Measurements from ENCODE around the gene CHD8. TPM values are rescaled to one million over a fixed set of nuclear protein-coding genes. Genes with fewer than 3 reads are reported as not detected.

The CHD8 gene
- total and polyA plus RNA-seq, 9 donors, result 36.4 to 50.8 (median 43.0) TPM

DNA sequence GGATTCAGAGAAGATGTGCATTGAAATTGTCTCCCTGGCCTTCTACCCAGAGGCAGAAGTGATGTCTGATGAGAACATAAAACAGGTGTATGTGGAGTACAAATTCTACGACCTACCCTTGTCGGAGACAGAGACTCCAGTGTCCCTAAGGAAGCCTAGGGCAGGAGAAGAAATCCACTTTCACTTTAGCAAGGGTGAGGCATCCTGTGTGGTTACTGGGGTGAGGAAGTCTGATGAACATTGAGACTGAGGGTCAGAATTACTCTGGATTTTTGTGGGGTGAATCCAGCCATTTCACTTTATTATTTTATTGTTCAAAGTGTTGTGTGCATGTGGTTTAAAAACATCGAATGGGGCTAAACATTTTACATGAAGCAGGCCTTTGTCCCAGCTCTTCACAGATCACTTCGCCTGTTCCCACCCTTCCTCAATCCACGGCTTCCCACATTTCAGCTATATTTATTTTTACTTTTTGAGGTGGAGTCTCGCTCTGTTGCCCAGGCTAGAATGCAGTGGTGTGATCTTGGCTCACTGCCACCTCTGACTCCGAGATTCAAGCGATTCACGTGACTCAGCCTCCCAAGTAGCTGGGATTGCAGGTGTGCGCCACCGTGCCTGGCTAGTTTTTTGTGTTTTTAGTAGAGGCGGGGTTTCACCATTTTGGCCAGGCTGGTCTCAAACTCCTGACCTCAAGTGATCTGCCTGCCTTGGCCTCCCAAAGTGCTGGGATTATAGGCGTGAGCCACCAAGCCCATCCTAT, 112.7 kb downstream of the CHD8 start:
- no peak overlapping the region for H3K27ac ChIP-seq (ENCODE audit: low read length)
- 78% methylated on average over 3 of the region's 13 CpGs for WGBS (ENCODE audit: insufficient coverage)
- no peaks in the 10 kb centered on the region for H3K9me3 ChIP-seq (replicated peaks; ENCODE audit: control insufficient read depth, low read depth, low read length)
- H3K36me3 ChIP-seq (ENCODE audit: control insufficient read depth, insufficient read depth, low read length), result no peaks in the 10 kb centered on the region
- DNase-seq, result no peak
- no peaks in the 10 kb centered on the region for H3K4me1 ChIP-seq (ENCODE audit: control insufficient read depth, insufficient read depth, low read length)
- H3K27me3 ChIP-seq (ENCODE audit: control insufficient read depth, insufficient read depth, low read length), result no peaks in the 10 kb centered on the region
- no peak overlapping the region for H3K4me3 ChIP-seq (ENCODE audit: low read length)

Other genes starting within 250 kb of the CHD8 start
- 425 TPM for gene HNRNPC, start 186.7 kb downstream of the CHD8 start, total RNA-seq
- 100 to 1,000 TPM; 429 to 593 (median 452) TPM for gene HNRNPC, start 186.7 kb downstream of the CHD8 start, polyA plus RNA-seq (ENCODE audit: insufficient read depth in 1 of 8, insufficient read length in 8 of 8, low replicate concordance in 1 of 8)
- 0.18 TPM for gene RPGRIP1, start 176.0 kb downstream of the CHD8 start, total RNA-seq
- gene RPGRIP1, start 176.0 kb downstream of the CHD8 start, polyA plus RNA-seq (ENCODE audit: insufficient read depth in 1 of 8, insufficient read length in 8 of 8, low replicate concordance in 1 of 8), result 1 to 10 TPM in 2 of 8 donors, under 1 TPM in 6; 0.34 to 1.9 (median 0.53) TPM
- 61.2 TPM for gene SUPT16H, start 72.1 kb downstream of the CHD8 start, total RNA-seq
- gene SUPT16H, start 72.1 kb downstream of the CHD8 start, polyA plus RNA-seq (ENCODE audit: insufficient read depth in 1 of 8, insufficient read length in 8 of 8, low replicate concordance in 1 of 8), result 10 to 100 TPM; 68.0 to 93.1 (median 78.9) TPM
- gene RAB2B, start 20.8 kb upstream of the CHD8 start, total RNA-seq, result 20.0 TPM
- gene RAB2B, start 20.8 kb upstream of the CHD8 start, polyA plus RNA-seq (ENCODE audit: insufficient read depth in 1 of 8, insufficient read length in 8 of 8, low replicate concordance in 1 of 8), result 10 to 100 TPM; 17.3 to 25.2 (median 21.6) TPM
- 24.7 TPM for gene TOX4, start 21.1 kb upstream of the CHD8 start, total RNA-seq
- gene TOX4, start 21.1 kb upstream of the CHD8 start, polyA plus RNA-seq (ENCODE audit: insufficient read depth in 1 of 8, insufficient read length in 8 of 8, low replicate concordance in 1 of 8), result 10 to 100 TPM; 37.1 to 46.3 (median 40.4) TPM
- gene METTL3, start 55.2 kb upstream of the CHD8 start, total RNA-seq, result 56.3 TPM
- gene METTL3, start 55.2 kb upstream of the CHD8 start, polyA plus RNA-seq (ENCODE audit: insufficient read depth in 1 of 8, insufficient read length in 8 of 8, low replicate concordance in 1 of 8), result 10 to 100 TPM; 40.4 to 56.6 (median 45.5) TPM
- gene SALL2, start 70.2 kb upstream of the CHD8 start, total RNA-seq, result 7.1 TPM
- gene SALL2, start 70.2 kb upstream of the CHD8 start, polyA plus RNA-seq (ENCODE audit: insufficient read depth in 1 of 8, insufficient read length in 8 of 8, low replicate concordance in 1 of 8), result 10 to 100 TPM; 10.4 to 21.6 (median 15.2) TPM
- not detected for gene OR10G3, start 124.0 kb upstream of the CHD8 start, total RNA-seq
- gene OR10G3, start 124.0 kb upstream of the CHD8 start, polyA plus RNA-seq (ENCODE audit: insufficient read depth in 1 of 8, insufficient read length in 8 of 8, low replicate concordance in 1 of 8), result under 1 TPM in 1 of 8 donors, not detected in 7; 0.13 TPM
- not detected for gene OR10G2, start 178.8 kb upstream of the CHD8 start, total RNA-seq
- gene OR10G2, start 178.8 kb upstream of the CHD8 start, polyA plus RNA-seq (ENCODE audit: insufficient read depth in 1 of 8, insufficient read length in 8 of 8, low replicate concordance in 1 of 8), result not detected
- gene OR4E2, start 197.7 kb upstream of the CHD8 start, total RNA-seq, result not detected
- under 1 TPM in 1 of 8 donors, not detected in 7; 0.04 TPM for gene OR4E2, start 197.7 kb upstream of the CHD8 start, polyA plus RNA-seq (ENCODE audit: insufficient read depth in 1 of 8, insufficient read length in 8 of 8, low replicate concordance in 1 of 8)
- not detected for gene OR4E1, start 217.7 kb upstream of the CHD8 start, total RNA-seq
- under 1 TPM in 1 of 8 donors, not detected in 7; 0.05 TPM for gene OR4E1, start 217.7 kb upstream of the CHD8 start, polyA plus RNA-seq (ENCODE audit: insufficient read depth in 1 of 8, insufficient read length in 8 of 8, low replicate concordance in 1 of 8)